Cardiac muscle cell (in vitro differentiated cells and primary cell): ENCODE measurements around the gene HDAC4. TPM values are rescaled to one million over a fixed set of nuclear protein-coding genes. Genes with fewer than 3 reads are reported as not detected.
A peak's percentile ranks its signal among the peaks of the same experiment; 100 is the strongest.
"Not testable (repeated sequence)": the region's sequence is repeated elsewhere in the genome, so short reads cannot be mapped to it uniquely, and the experiment has no call there.

Experiments
- DNase-seq, 2 donors: peaks; one replicate each; pipeline versions ENCODE4 v3.0.0 to v3.0.0-alpha.2; 2010 to 2017; ENCODE audit warnings: low read depth in 1 of 2, low spot score in 1 of 2
- H3K27ac ChIP-seq: fragments of 200-600 bp; sonication (generic); 2 replicates; pipeline ENCODE4 v1.5.1; 2016
- H3K27me3 ChIP-seq: fragments of 200-600 bp; sonication (generic); 2 replicates; pipeline ENCODE4 v1.6.0; 2016; ENCODE audit warnings: control low read depth
- H3K36me3 ChIP-seq: fragments of 200-600 bp; sonication (generic); 2 replicates; pipeline ENCODE4 v1.5.1; 2016; ENCODE audit warnings: control low read depth
- H3K4me1 ChIP-seq: fragments of 200-600 bp; sonication (generic); 2 replicates; pipeline ENCODE4 v1.8.1; 2017; ENCODE audit warnings: low read depth, mild to moderate bottlenecking, mixed run types
- H3K4me3 ChIP-seq: fragments of 200-600 bp; sonication (generic); 2 replicates; pipeline ENCODE4 v1.5.1; 2016; ENCODE audit warnings: mild to moderate bottlenecking
- H3K9me3 ChIP-seq: fragments of 200-600 bp; sonication (generic); 2 replicates; pipeline ENCODE4 v1.5.1; 2017; ENCODE audit warnings: low read depth, mild to moderate bottlenecking, control low read depth
- polyA plus RNA-seq: library from polyadenylated mRNA; unstranded; fragments of >200 nt; fragmentation: Nextera tagmentation; extraction: Ambion mirVana; gene quantifications from 2 replicates; pipeline ENCODE4 v1.2.1, GENCODE V29; 2016
- total RNA-seq: library from RNA; depleted of rRNA; stranded (reverse); fragments of >200 nt; gene quantifications from 2 replicates; pipeline ENCODE4 v1.2.3, GENCODE V29; 2016
- TF ChIP-seq, protein P1 (sequence below): IDR thresholded peaks from 2 replicates; pipeline ENCODE4 v1.5.1; 2012; ENCODE audit warnings: low read depth, mild to moderate bottlenecking, low read length

Gene HDAC4
- total and polyA plus RNA-seq, 2 experiments from 2014 or later = 7.0 to 41.6 TPM

DNA sequence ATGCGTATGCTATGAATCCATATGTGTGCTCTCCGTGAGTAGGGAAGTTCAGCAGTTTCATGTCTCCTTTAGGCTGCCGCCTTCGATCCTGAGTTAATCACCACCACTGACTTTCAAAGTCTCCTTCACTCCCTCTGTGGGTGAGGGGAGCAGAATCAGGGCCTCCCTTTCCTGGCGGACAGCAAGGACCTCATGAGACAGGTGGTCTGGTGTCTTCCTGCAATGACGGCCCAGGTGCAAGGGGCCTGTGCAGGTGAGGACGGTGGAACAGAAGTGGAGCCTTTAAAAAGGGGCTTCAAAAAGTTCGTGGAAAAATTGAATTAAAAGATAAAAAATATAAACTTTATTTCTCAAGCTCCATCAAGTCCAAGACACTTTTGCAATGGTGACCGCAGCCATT is 330.4 kb downstream of the HDAC4 start:
- peaks cover 3% of the 10 kb centered on the region for H3K36me3 ChIP-seq
- no peaks in the 10 kb centered on the region for H3K27me3 ChIP-seq
- H3K27ac ChIP-seq = no peak overlapping the region
- H3K4me3 ChIP-seq = no peak overlapping the region
- H3K9me3 ChIP-seq = no peaks in the 10 kb centered on the region
- no peak for DNase-seq
- H3K4me1 ChIP-seq = no peaks in the 10 kb centered on the region
- TF ChIP-seq, protein P1, sequence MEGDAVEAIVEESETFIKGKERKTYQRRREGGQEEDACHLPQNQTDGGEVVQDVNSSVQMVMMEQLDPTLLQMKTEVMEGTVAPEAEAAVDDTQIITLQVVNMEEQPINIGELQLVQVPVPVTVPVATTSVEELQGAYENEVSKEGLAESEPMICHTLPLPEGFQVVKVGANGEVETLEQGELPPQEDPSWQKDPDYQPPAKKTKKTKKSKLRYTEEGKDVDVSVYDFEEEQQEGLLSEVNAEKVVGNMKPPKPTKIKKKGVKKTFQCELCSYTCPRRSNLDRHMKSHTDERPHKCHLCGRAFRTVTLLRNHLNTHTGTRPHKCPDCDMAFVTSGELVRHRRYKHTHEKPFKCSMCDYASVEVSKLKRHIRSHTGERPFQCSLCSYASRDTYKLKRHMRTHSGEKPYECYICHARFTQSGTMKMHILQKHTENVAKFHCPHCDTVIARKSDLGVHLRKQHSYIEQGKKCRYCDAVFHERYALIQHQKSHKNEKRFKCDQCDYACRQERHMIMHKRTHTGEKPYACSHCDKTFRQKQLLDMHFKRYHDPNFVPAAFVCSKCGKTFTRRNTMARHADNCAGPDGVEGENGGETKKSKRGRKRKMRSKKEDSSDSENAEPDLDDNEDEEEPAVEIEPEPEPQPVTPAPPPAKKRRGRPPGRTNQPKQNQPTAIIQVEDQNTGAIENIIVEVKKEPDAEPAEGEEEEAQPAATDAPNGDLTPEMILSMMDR = no peak

- H3K4me3 ChIP-seq, H3K27me3 ChIP-seq, H3K27ac ChIP-seq, H3K4me1 ChIP-seq, H3K36me3 ChIP-seq, H3K9me3 ChIP-seq: not testable (repeated sequence)
- DNase-seq = peak in 1 of 2 donors; percentile 6
- TF ChIP-seq, protein P1 = peak; percentile 18
Observed at GRCh38 chr2:239069362-239070333, 331.2 kb downstream of the HDAC4 start.

- Histone ChIP-seq H3K36me3 (peaks cover 3% of the 10 kb centered on the region), H3K27ac (no peak overlapping the region), H3K9me3 (no peaks in the 10 kb centered on the region), H3K27me3 (no peaks in the 10 kb centered on the region), H3K4me3 (no peak overlapping the region), H3K4me1 (no peaks in the 10 kb centered on the region)
- DNase-seq = no peak
- TF ChIP-seq, protein P1 = no peak
Observed at GRCh38 chr2:239068411-239068810, 332.4 kb downstream of the HDAC4 start.

DNA sequence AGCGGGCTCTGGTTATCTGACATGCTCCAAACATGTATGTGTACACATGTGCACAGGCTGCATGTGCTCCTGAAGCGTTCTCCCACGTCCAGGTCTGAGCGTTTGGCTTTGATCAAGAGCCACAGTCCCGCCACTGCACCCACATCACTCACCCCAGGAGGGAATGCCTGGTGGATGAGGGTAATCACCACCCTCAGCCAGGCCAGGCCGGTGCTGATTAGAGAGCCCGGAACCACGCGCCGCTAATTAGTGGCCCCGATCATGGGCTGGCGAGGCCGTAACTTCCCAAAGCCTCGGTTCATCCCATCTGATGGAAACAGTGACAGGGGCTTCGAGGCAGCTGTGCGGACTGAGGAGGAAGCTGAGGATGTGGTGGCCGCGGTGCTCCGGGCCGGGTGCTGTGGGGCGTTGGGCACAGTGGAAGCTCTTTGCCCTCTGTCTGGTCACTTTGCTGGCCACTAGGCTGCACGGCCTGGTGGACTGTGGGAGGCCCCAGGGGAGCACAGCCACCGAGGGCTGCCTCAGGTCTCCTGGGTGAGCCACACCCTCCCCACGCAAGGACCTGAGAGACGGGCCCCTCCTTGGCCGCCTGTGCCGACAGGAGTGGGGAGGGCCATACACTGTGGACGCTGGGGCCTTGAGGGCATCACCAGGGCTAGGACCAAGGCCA is 333.5 kb downstream of the HDAC4 start:
- Histone ChIP-seq H3K27me3 (no peaks in the 10 kb centered on the region), H3K9me3 (no peaks in the 10 kb centered on the region), H3K27ac (no peak overlapping the region), H3K36me3 (no peaks in the 10 kb centered on the region), H3K4me3 (no peak overlapping the region), H3K4me1 (no peaks in the 10 kb centered on the region)
- DNase-seq = no peak
- TF ChIP-seq, protein P1 = no peak

- DNase-seq = no peak
- no peak overlapping the region for H3K4me3 ChIP-seq
- no peaks in the 10 kb centered on the region for H3K9me3 ChIP-seq
- no peaks in the 10 kb centered on the region for H3K27me3 ChIP-seq
- no peaks in the 10 kb centered on the region for H3K4me1 ChIP-seq
- no peaks in the 10 kb centered on the region for H3K36me3 ChIP-seq
- TF ChIP-seq, protein P1 = no peak
- no peak overlapping the region for H3K27ac ChIP-seq
Observed at GRCh38 chr2:239066597-239066996, 334.2 kb downstream of the HDAC4 start.
